ENCODE results near the gene STXBP6.
A peak's percentile ranks its signal among the peaks of the same experiment; 100 is the strongest.

STXBP6 gene

DNA sequence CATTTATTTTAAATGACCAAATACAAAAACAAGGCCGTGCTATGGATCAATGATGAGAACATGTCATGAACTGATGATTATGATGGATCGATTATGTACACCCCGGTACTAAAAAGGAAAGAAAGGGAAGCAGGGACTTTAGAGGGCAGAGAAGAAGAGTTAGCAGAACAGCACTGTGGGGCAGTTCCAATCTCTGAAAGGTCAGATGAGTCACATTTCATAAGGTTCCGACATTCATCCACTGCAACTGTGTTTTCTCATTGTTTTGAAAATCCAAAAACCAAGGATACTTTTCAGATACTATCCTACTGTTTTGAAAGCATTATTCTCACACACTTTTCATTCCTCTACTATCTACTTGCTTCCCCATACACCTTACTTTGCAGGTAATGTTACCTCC is 169.3 kb downstream of the STXBP6 start:
- peaks cover 37% of the 10 kb centered on the region for H3K4me1 Mint-ChIP-seq
- no peak overlapping the region for H3K4me3 Mint-ChIP-seq
- H3K27me3 Mint-ChIP-seq (ENCODE audit: low read depth) = no peaks in the 10 kb centered on the region
- no peaks in the 10 kb centered on the region for H3K9me3 Mint-ChIP-seq
- peak overlapping the region in 2 of 3 experiments; percentile 43 to 76 for H3K27ac Mint-ChIP-seq
- no peaks in the 10 kb centered on the region for H3K36me3 Mint-ChIP-seq (ENCODE audit: low read depth)
- TF ChIP-seq, protein P1, sequence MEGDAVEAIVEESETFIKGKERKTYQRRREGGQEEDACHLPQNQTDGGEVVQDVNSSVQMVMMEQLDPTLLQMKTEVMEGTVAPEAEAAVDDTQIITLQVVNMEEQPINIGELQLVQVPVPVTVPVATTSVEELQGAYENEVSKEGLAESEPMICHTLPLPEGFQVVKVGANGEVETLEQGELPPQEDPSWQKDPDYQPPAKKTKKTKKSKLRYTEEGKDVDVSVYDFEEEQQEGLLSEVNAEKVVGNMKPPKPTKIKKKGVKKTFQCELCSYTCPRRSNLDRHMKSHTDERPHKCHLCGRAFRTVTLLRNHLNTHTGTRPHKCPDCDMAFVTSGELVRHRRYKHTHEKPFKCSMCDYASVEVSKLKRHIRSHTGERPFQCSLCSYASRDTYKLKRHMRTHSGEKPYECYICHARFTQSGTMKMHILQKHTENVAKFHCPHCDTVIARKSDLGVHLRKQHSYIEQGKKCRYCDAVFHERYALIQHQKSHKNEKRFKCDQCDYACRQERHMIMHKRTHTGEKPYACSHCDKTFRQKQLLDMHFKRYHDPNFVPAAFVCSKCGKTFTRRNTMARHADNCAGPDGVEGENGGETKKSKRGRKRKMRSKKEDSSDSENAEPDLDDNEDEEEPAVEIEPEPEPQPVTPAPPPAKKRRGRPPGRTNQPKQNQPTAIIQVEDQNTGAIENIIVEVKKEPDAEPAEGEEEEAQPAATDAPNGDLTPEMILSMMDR (IDR thresholded peaks at IDR 0.05; ENCODE audit: unreplicated experiment in 3 of 3) = no peak

DNA sequence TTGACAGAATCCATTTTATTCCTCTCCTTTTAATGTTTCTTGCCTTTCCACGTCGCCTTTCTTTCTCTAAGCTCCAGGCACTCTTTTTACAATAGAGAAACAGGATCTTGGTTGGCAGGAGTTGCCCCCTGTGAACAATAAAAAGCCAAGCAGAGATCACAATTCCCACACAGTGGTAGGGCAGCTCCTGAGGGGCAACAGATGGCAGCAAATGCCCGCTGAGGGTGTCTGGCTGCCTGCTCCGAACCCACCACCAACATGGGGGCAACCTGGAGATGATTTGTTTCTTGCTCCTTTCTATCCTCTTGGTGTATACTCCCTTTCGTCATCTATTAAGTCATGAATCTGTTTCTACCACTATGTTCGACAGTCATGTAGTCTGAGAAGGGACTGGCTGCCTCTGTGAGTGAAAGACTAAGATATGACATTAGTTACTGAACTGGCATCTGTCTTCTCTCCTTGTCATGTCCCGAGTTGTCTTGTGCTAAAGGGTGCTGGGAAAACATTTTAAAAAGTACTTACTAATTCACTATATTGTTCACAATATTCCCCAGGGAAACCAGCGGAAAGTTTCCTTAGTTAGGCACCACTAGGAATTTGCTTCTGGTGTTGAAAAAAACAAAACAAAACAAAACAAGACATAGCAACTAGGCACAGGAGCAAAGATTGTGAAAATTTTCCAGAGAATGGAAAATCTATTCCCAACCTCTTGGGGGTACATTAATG is 170.1 kb downstream of the STXBP6 start:
- Mint-ChIP-seq H3K27ac (peak overlapping the region in 1 of 3 experiments; percentile 76), H3K4me1 (peaks cover 46% of the 10 kb centered on the region), H3K4me3 (no peak overlapping the region), H3K36me3 (ENCODE audit: low read depth) (no peaks in the 10 kb centered on the region), H3K9me3 (no peaks in the 10 kb centered on the region), H3K27me3 (ENCODE audit: low read depth) (no peaks in the 10 kb centered on the region)
- TF ChIP-seq, protein P1 (IDR thresholded peaks at IDR 0.05; ENCODE audit: unreplicated experiment in 3 of 3) = no peak

DNA sequence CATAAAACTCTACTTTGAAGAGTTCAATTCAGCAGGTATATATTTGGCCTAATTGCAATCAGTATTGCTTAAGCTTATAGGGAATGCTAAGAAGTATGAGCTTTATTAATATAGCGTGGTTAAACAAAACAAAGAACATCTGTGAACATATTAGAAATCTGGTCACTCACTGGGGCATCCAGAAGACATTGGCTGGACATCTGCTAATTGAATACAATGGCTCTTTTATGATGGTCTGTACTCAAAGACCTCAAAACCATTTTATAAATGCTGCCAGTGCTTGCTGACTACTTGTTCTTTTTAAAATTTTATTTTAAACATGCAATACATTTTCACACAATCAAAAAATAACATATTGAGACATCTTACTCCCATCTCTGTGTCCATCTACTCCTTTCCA is 173.0 kb downstream of the STXBP6 start:
- Mint-ChIP-seq H3K27ac (peak overlapping the region in 2 of 3 experiments; percentile 30 to 75), H3K9me3 (no peaks in the 10 kb centered on the region), H3K4me1 (peaks cover 43% of the 10 kb centered on the region), H3K4me3 (no peak overlapping the region), H3K36me3 (ENCODE audit: low read depth) (no peaks in the 10 kb centered on the region), H3K27me3 (ENCODE audit: low read depth) (no peaks in the 10 kb centered on the region)
- TF ChIP-seq, protein P1 (IDR thresholded peaks at IDR 0.05; ENCODE audit: unreplicated experiment in 3 of 3) = no peak

GRCh38 chr14:24875991-24876878 is 173.7 kb downstream of the STXBP6 start:
- Mint-ChIP-seq H3K4me3 (no peak overlapping the region), H3K27me3 (ENCODE audit: low read depth) (no peaks in the 10 kb centered on the region), H3K9me3 (no peaks in the 10 kb centered on the region), H3K27ac (peak overlapping the region in 2 of 3 experiments; percentile 46 to 75), H3K4me1 (peaks cover 38% of the 10 kb centered on the region), H3K36me3 (ENCODE audit: low read depth) (no peaks in the 10 kb centered on the region)
- TF ChIP-seq, protein P1 (IDR thresholded peaks at IDR 0.05; ENCODE audit: unreplicated experiment in 3 of 3) = no peak

GRCh38 chr14:24875203-24875838 is 174.6 kb downstream of the STXBP6 start:
- H3K4me3 Mint-ChIP-seq = no peak overlapping the region
- H3K4me1 Mint-ChIP-seq = peaks cover 34% of the 10 kb centered on the region
- H3K9me3 Mint-ChIP-seq = no peaks in the 10 kb centered on the region
- TF ChIP-seq, protein P1 (IDR thresholded peaks at IDR 0.05; ENCODE audit: unreplicated experiment in 3 of 3) = no peak
- peak overlapping the region in 2 of 3 experiments; percentile 46 to 75 for H3K27ac Mint-ChIP-seq
- no peaks in the 10 kb centered on the region for H3K36me3 Mint-ChIP-seq (ENCODE audit: low read depth)
- H3K27me3 Mint-ChIP-seq (ENCODE audit: low read depth) = peaks cover 4% of the 10 kb centered on the region
